WTC11 (cell line): ENCODE measurements around the gene SPI1.

Experiments used
- TF ChIP-seq, protein P1 (sequence below): fragments of 200-600 bp; IDR thresholded peaks from 2 replicates; pipeline ENCODE4 v1.8.0; 2022; ENCODE audit warnings: antibody characterized with exemption
- TF ChIP-seq, protein P2 (sequence below): sonication (generic); formaldehyde crosslinking; IDR thresholded peaks from 2 replicates; pipeline ENCODE4 v1.8.0; 2022; ENCODE audit warnings: mild to moderate bottlenecking, missing genetic modification reagents

DNA sequence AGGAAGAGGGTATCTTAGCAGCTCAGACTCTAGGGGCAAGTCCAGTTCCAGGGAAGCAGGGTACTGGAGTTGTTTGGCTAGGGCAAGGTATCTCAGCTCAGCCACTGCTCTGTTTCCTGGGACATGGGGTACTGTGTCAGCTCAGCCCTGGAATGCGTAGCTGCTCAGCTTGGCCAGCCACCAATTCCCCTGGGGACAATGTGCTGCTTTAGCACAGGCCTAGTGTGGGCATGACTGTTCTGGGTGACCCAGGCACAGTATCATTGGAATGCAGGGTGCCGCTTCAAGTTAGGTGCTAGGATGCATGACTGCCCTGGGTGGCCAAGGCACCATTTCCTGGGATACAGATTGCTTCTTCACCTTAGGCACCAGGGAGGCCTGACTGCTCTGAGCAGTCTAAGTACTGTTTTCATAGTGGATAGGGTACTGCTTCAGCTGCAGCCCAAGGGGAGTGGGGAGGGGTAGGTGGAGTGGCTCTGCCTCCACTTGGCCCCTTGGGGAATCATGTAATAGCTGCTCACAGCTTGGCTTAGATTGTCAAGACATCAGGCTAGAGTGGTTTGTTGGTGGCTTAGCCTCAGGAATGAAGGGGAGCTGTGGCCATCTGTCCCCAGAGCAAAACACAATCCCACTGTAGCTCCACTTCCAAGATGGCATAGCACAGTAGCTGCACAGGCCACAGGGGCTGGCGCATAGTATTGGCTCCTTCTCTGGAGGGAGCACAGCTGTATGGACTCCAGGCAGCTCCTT, 72.4 kb downstream of the SPI1 start:
- TF ChIP-seq, protein P1, sequence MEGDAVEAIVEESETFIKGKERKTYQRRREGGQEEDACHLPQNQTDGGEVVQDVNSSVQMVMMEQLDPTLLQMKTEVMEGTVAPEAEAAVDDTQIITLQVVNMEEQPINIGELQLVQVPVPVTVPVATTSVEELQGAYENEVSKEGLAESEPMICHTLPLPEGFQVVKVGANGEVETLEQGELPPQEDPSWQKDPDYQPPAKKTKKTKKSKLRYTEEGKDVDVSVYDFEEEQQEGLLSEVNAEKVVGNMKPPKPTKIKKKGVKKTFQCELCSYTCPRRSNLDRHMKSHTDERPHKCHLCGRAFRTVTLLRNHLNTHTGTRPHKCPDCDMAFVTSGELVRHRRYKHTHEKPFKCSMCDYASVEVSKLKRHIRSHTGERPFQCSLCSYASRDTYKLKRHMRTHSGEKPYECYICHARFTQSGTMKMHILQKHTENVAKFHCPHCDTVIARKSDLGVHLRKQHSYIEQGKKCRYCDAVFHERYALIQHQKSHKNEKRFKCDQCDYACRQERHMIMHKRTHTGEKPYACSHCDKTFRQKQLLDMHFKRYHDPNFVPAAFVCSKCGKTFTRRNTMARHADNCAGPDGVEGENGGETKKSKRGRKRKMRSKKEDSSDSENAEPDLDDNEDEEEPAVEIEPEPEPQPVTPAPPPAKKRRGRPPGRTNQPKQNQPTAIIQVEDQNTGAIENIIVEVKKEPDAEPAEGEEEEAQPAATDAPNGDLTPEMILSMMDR = no peak
- TF ChIP-seq, protein P2, sequence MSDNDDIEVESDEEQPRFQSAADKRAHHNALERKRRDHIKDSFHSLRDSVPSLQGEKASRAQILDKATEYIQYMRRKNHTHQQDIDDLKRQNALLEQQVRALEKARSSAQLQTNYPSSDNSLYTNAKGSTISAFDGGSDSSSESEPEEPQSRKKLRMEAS (CRISPR knock-in tag) = no peak
